Lower leg skin (tissue), 3 donors: ENCODE results near the gene PRKAR1A.

Experiments
- POLR2A ChIP-seq, 2 donors: fragments of 450-650 bp; IDR thresholded peaks; one replicate each; pipeline ENCODE4 v1.6.1; 2016 to 2017; ENCODE audit warnings: antibody characterized with exemption in 2 of 2, mild to moderate bottlenecking in 1 of 2, moderate library complexity in 1 of 2
- TF ChIP-seq, protein P1 (sequence below), 3 donors: fragments of 450-650 bp; IDR thresholded peaks; one replicate each; pipeline ENCODE4 v1.5.1; 2016; ENCODE audit warnings: antibody characterized with exemption in 3 of 3, mild to moderate bottlenecking in 3 of 3, moderate library complexity in 2 of 3

- TF ChIP-seq POLR2A (IDR thresholded peaks at IDR 0.05), result no peak
- TF ChIP-seq, protein P1, sequence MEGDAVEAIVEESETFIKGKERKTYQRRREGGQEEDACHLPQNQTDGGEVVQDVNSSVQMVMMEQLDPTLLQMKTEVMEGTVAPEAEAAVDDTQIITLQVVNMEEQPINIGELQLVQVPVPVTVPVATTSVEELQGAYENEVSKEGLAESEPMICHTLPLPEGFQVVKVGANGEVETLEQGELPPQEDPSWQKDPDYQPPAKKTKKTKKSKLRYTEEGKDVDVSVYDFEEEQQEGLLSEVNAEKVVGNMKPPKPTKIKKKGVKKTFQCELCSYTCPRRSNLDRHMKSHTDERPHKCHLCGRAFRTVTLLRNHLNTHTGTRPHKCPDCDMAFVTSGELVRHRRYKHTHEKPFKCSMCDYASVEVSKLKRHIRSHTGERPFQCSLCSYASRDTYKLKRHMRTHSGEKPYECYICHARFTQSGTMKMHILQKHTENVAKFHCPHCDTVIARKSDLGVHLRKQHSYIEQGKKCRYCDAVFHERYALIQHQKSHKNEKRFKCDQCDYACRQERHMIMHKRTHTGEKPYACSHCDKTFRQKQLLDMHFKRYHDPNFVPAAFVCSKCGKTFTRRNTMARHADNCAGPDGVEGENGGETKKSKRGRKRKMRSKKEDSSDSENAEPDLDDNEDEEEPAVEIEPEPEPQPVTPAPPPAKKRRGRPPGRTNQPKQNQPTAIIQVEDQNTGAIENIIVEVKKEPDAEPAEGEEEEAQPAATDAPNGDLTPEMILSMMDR (IDR thresholded peaks at IDR 0.05), result no peak
These were observed 7.7 kb downstream of the PRKAR1A start for GRCh38 chr17:68519911-68520310.
